ENCODE results near the gene FDCSP. TPM values are rescaled to one million over a fixed set of nuclear protein-coding genes. Genes with fewer than 3 reads are reported as not detected.
"Not testable (repeated sequence)": the region's sequence is repeated elsewhere in the genome, so short reads cannot be mapped to it uniquely, and the experiment has no call there.

Gene FDCSP
- total RNA-seq, 3 donors from 2014 or later (not counting 1 experiment from before 2014, with no cell fraction given), result not detected

GRCh38 chr4:70203601-70204000 is 22.3 kb upstream of the FDCSP start:
- no peaks in the 10 kb centered on the region for H3K4me1 Mint-ChIP-seq
- 57% methylated on average over 1 of the region's 1 CpG for WGBS (ENCODE audit: insufficient coverage)
- no peaks in the 10 kb centered on the region for H3K27me3 ChIP-seq (ENCODE audit: control insufficient read depth, insufficient read depth, low read length)

GRCh38 chr4:70212752-70213151 is 13.2 kb upstream of the FDCSP start:
- DNase-seq; H3K36me3 Mint-ChIP-seq; H3K4me1 ChIP-seq (ENCODE audit: control insufficient read depth, insufficient read depth, low read length); intact Hi-C loops (cut with micrococcal nuclease); H3K27ac ChIP-seq (ENCODE audit: low read length); H3K4me1 Mint-ChIP-seq; H3K27ac Mint-ChIP-seq; H3K27me3 Mint-ChIP-seq (ENCODE audit: low read depth in 2 of 2); ATAC-seq; H3K36me3 ChIP-seq (ENCODE audit: control insufficient read depth, insufficient read depth, low read length); H3K9me3 ChIP-seq (ENCODE audit: control insufficient read depth, insufficient read depth, low read length); H3K4me3 ChIP-seq (ENCODE audit: low read length); H3K27me3 ChIP-seq (ENCODE audit: control insufficient read depth, insufficient read depth, low read length); H3K4me3 Mint-ChIP-seq: not testable (repeated sequence)
- 93% methylated on average over 4 of the region's 4 CpGs for WGBS (ENCODE audit: insufficient coverage)
- peaks cover 2 to 10% of the 10 kb centered on the region in 2 donors for H3K9me3 Mint-ChIP-seq

More at GRCh38 chr4:70203601-70204000, 22.3 kb upstream of the FDCSP start:
- Mint-ChIP-seq H3K9me3 (no peaks in the 10 kb centered on the region), H3K27me3 (ENCODE audit: low read depth in 2 of 2) (no peaks in the 10 kb centered on the region), H3K4me3 (no peak overlapping the region), H3K36me3 (no peaks in the 10 kb centered on the region), H3K27ac (no peak overlapping the region)
- no peak overlapping the region for H3K4me3 ChIP-seq (ENCODE audit: low read length)
- H3K4me1 ChIP-seq (ENCODE audit: control insufficient read depth, insufficient read depth, low read length), result no peaks in the 10 kb centered on the region
- ATAC-seq (no peak), DNase-seq (no peak)
- intact Hi-C loops (cut with micrococcal nuclease), result no loop called here
- no peaks in the 10 kb centered on the region for H3K9me3 ChIP-seq (ENCODE audit: control insufficient read depth, insufficient read depth, low read length)
- H3K27ac ChIP-seq (ENCODE audit: low read length), result no peak overlapping the region
- TF ChIP-seq CTCF (IDR thresholded peaks at IDR 0.05), result no peak
- no peaks in the 10 kb centered on the region for H3K36me3 ChIP-seq (ENCODE audit: control insufficient read depth, insufficient read depth, low read length)

GRCh38 chr4:70216109-70216508 is 9.8 kb upstream of the FDCSP start:
- H3K36me3 ChIP-seq (ENCODE audit: control insufficient read depth, insufficient read depth, low read length); H3K27me3 Mint-ChIP-seq (ENCODE audit: low read depth in 2 of 2); H3K4me3 ChIP-seq (ENCODE audit: low read length); H3K27ac ChIP-seq (ENCODE audit: low read length); H3K27me3 ChIP-seq (ENCODE audit: control insufficient read depth, insufficient read depth, low read length); H3K9me3 Mint-ChIP-seq; H3K36me3 Mint-ChIP-seq; H3K4me3 Mint-ChIP-seq; H3K27ac Mint-ChIP-seq; H3K4me1 Mint-ChIP-seq; H3K9me3 ChIP-seq (ENCODE audit: control insufficient read depth, insufficient read depth, low read length); H3K4me1 ChIP-seq (ENCODE audit: control insufficient read depth, insufficient read depth, low read length); intact Hi-C loops (cut with micrococcal nuclease); DNase-seq; ATAC-seq: not testable (repeated sequence)

GRCh38 chr4:70216550-70216949 is 9.4 kb upstream of the FDCSP start:
- H3K27me3 ChIP-seq (ENCODE audit: control insufficient read depth, insufficient read depth, low read length); intact Hi-C loops (cut with micrococcal nuclease); H3K4me1 ChIP-seq (ENCODE audit: control insufficient read depth, insufficient read depth, low read length); H3K36me3 Mint-ChIP-seq; H3K36me3 ChIP-seq (ENCODE audit: control insufficient read depth, insufficient read depth, low read length); DNase-seq; H3K27ac ChIP-seq (ENCODE audit: low read length); H3K9me3 ChIP-seq (ENCODE audit: control insufficient read depth, insufficient read depth, low read length); H3K27me3 Mint-ChIP-seq (ENCODE audit: low read depth in 2 of 2); H3K9me3 Mint-ChIP-seq; ATAC-seq; H3K4me3 ChIP-seq (ENCODE audit: low read length); H3K27ac Mint-ChIP-seq; H3K4me3 Mint-ChIP-seq; H3K4me1 Mint-ChIP-seq: not testable (repeated sequence)
- WGBS (ENCODE audit: insufficient coverage), result no CpG with 5 or more reads among the region's 1 CpG

- H3K4me3 ChIP-seq (ENCODE audit: low read length); H3K27me3 Mint-ChIP-seq (ENCODE audit: low read depth in 2 of 2); H3K4me3 Mint-ChIP-seq; DNase-seq; ATAC-seq; H3K27me3 ChIP-seq (ENCODE audit: control insufficient read depth, insufficient read depth, low read length); H3K27ac Mint-ChIP-seq; H3K36me3 ChIP-seq (ENCODE audit: control insufficient read depth, insufficient read depth, low read length); H3K27ac ChIP-seq (ENCODE audit: low read length); intact Hi-C loops (cut with micrococcal nuclease); H3K36me3 Mint-ChIP-seq; H3K4me1 ChIP-seq (ENCODE audit: control insufficient read depth, insufficient read depth, low read length); H3K4me1 Mint-ChIP-seq; H3K9me3 ChIP-seq (ENCODE audit: control insufficient read depth, insufficient read depth, low read length); H3K9me3 Mint-ChIP-seq: not testable (repeated sequence)
- no CpG with 5 or more reads among the region's 3 CpGs for WGBS (ENCODE audit: insufficient coverage)
These were observed 4.5 kb upstream of the FDCSP start for GRCh38 chr4:70221389-70221788.

GRCh38 chr4:70221818-70222217 is 4.1 kb upstream of the FDCSP start:
- H3K27me3 Mint-ChIP-seq (ENCODE audit: low read depth in 2 of 2); ATAC-seq; H3K27ac ChIP-seq (ENCODE audit: low read length); H3K4me3 Mint-ChIP-seq; H3K4me1 Mint-ChIP-seq; DNase-seq; H3K4me1 ChIP-seq (ENCODE audit: control insufficient read depth, insufficient read depth, low read length); H3K9me3 Mint-ChIP-seq; H3K4me3 ChIP-seq (ENCODE audit: low read length); H3K36me3 Mint-ChIP-seq; H3K9me3 ChIP-seq (ENCODE audit: control insufficient read depth, insufficient read depth, low read length); H3K27ac Mint-ChIP-seq; H3K36me3 ChIP-seq (ENCODE audit: control insufficient read depth, insufficient read depth, low read length); intact Hi-C loops (cut with micrococcal nuclease); H3K27me3 ChIP-seq (ENCODE audit: control insufficient read depth, insufficient read depth, low read length): not testable (repeated sequence)
